Retinal pigment epithelial cell (primary cell): ENCODE results near the gene MOGAT2.

ENCODE experiments used
- DNase-seq: peaks from one replicate; pipeline ENCODE4 v3.0.0-alpha.2; 2010; ENCODE audit warnings: low read depth
- H3K4me3 ChIP-seq: 2 replicates; pipeline ENCODE4 v1.5.1; 2011; ENCODE audit warnings: mild to moderate bottlenecking, low read length, control low read depth, moderate library complexity
- TF ChIP-seq, protein P1 (sequence below): conservative IDR thresholded peaks from 2 replicates; pipeline ENCODE4 v1.5.1; 2011; ENCODE audit warnings: low read depth, low read length, control low read depth, inconsistent platforms

The MOGAT2 gene

DNA sequence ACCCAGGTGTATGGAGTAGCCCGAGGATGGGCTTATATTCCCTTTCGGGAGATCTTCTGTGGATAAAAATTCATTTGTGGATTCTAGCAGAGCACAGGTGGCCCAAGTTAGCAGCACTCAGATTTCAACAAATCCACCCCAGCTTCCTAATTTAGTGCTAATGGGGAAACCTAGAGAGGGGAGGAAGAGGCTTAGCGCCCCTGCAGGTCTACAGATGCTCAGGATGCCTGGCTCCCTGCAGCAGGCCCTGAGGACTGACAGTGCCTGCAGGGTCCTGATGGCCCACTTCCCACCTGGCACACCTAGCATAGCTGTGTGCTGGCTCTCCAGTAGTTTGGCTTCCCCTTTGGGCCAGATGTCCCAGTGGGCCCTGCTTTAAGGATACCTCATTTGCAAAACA lies 57.4 kb downstream of the MOGAT2 start:
- TF ChIP-seq, protein P1, sequence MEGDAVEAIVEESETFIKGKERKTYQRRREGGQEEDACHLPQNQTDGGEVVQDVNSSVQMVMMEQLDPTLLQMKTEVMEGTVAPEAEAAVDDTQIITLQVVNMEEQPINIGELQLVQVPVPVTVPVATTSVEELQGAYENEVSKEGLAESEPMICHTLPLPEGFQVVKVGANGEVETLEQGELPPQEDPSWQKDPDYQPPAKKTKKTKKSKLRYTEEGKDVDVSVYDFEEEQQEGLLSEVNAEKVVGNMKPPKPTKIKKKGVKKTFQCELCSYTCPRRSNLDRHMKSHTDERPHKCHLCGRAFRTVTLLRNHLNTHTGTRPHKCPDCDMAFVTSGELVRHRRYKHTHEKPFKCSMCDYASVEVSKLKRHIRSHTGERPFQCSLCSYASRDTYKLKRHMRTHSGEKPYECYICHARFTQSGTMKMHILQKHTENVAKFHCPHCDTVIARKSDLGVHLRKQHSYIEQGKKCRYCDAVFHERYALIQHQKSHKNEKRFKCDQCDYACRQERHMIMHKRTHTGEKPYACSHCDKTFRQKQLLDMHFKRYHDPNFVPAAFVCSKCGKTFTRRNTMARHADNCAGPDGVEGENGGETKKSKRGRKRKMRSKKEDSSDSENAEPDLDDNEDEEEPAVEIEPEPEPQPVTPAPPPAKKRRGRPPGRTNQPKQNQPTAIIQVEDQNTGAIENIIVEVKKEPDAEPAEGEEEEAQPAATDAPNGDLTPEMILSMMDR = no peak
- DNase-seq = no peak
- no peak overlapping the region for H3K4me3 ChIP-seq

DNA sequence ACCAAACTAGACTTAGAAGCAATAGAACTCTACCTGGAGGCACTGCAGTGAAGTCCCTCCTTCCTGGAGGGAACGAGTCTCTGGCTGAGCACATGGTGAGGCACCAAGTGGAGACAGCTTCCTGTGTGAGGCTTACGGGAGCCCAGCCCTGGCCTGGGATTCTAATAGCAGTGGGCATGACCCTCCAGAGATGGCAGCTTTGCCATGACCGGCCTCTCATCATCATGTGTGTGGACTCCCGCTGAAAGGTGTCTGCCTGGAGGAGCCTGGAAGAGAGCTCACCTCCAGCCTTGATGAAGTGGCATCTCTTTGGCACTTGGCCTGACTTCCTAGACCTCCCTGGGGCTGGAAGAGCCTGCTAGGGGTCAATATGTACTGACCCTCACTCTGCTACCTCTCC lies 58.9 kb downstream of the MOGAT2 start:
- TF ChIP-seq, protein P1 = no peak
- no peak for DNase-seq
- H3K4me3 ChIP-seq = no peak overlapping the region

DNA sequence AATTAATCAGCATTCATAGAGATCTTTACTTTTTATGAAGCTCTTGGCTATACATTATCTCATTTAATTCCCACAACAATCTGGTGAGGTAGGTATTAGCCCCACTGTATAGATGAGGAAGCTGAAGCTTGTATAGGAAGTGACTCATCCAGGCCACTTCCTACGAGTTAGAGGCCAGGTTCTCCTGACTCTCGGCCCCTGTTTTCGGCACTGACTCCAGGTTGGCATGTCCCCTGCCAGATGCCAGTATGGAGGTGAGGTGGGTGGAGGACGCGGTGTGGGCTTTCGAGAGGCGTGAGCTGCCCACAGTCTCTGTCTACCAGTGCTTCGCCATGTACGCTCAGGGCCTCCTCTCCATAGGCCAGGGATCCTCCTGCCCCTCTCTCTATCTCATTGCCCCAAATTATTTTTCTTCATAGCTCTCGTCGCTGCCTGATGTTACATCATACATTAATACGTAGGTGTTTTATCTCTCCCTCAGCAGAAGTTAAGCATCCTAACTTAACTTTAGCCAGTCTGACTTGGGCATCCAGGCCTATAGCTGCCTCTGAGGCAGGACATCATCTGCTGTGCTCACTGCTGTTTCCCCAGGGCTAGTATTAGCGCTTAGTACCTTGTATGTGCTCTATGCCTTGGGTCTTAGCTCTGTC lies 59.9 kb downstream of the MOGAT2 start:
- TF ChIP-seq, protein P1 = no peak
- DNase-seq = no peak
- no peak overlapping the region for H3K4me3 ChIP-seq

DNA sequence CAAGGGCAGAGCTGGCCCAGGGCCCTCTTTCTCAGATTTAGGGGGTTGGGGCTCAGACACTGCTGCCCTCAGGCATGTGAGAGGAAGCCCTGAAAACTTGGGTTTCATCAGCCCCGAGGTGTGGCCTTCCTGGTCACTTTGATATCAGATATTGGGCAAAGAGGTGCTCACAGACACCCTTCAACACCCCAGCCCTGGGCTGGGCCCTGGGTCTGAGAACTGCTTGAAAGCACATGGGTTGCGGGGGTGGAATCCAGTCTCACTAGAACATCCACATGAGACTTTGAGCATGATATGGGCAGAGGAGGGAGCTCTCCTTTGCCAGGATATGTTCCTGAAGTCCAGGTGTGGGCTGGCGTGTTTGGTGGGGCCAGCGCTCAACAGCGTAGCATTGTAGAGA lies 61.3 kb downstream of the MOGAT2 start:
- TF ChIP-seq, protein P1 = no peak
- H3K4me3 ChIP-seq = no peak overlapping the region
- DNase-seq = no peak

DNA sequence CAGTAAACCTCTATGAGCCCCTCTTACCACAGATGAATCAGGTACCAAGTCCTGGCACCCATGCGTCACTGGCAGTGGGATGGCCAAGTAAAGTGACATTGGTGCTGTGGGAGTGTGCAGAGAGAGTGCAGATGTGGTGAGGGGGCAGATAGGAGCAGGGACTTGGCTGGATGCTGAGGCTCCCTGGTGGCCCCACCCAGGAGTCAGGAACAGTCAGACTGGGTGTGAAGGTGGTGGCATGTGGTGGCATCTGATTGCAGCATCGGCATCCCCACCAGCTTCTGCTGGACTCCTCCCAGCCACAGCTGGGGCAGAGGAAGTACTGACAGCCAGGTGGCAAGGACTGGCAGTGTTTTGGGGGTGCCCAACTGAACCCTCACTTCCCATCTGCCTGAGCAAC lies 62.3 kb downstream of the MOGAT2 start:
- TF ChIP-seq, protein P1 = no peak
- DNase-seq = no peak

DNA sequence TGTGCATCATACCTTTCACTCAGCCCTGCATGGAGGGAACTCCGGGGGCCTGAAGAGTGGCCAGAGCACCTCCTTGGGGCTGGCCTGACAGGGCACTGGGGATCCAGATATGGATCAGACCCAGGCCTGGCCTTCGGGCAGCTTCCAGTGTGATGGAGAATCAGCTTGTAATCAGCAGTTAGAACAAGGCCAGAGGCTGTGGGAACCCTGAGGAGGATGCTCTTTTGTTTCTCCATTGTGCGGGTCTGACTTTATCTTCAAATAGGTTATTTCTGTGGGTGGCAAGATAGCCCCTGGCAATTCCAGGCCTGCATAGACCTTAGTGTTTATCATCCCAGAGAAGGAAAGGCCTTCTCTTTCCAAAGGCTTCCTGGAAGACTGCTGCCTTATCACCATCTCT lies 63.2 kb downstream of the MOGAT2 start:
- TF ChIP-seq, protein P1 = no peak
- H3K4me3 ChIP-seq = no peak overlapping the region
- DNase-seq = no peak

More for the DNA sequence above, 62.3 kb downstream of the MOGAT2 start:
- no peak overlapping the region for H3K4me3 ChIP-seq

DNA sequence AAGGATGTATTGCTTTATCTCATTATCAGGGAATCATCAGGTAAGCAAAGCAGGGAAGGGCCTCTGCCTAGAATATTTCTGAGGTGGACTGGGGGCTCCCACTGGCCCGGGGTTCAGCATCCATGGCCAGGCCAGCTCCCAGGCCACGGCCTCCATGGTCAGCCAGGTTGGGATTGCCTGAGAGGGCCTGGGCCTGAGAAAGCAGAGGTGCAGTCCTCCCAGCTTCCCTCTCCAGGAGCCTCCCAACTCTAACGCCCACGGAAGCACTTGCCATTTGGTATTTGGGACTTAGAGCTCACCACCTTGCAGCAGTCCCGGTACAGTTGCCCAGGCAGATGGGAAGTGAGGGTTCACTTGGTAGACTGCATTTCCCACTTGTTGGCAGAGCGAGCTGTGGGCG lies 63.7 kb downstream of the MOGAT2 start:
- no peak overlapping the region for H3K4me3 ChIP-seq
- DNase-seq = no peak
- TF ChIP-seq, protein P1 = no peak
